Non-pigmented ciliary epithelial cell (primary cell): Measurements from ENCODE around the gene EP300.
"Not testable (repeated sequence)": the region's sequence is repeated elsewhere in the genome, so short reads cannot be mapped to it uniquely, and the experiment has no call there.

Experiments
- DNase-seq: peaks from one replicate; pipeline ENCODE4 v3.0.0-alpha.2; 2010; ENCODE audit warnings: low read depth

The EP300 gene

GRCh38 chr22:41085842-41086241, 6.5 kb upstream of the EP300 start:
- no peak for DNase-seq

GRCh38 chr22:41091132-41092022, 1.0 kb upstream of the EP300 start:
- peak; percentile 87 for DNase-seq

- no peak for DNase-seq
These were observed 537 bp downstream of the EP300 start for GRCh38 chr22:41092847-41093411.

DNA sequence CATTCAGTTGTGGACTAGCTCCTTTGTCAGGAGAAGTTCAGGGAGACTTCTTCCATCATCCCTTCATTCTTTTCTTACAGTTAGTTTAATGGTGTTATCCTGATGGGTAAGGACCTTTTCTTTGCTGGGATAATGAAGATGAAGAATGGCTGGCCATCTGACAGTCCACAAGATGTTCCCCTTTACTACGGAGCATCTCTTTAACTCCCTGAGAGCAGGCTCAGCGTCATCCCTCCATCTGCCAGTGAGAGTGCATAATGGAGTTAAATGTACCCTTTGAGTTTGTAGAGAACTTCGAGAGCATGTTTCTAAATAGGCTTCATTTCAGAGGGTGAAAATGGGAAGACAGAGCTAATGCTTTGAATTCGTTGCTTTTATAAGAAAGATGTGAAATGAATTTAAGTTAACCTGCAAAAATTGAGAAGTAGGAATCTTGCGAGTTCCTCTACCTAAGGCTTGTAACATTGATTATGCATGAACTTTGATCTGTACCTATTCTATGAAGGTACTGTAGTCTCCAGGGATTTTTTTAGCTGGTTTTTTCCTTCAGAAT, 1.7 kb downstream of the EP300 start:
- no peak for DNase-seq

GRCh38 chr22:41096391-41096790, 4.0 kb downstream of the EP300 start:
- no peak for DNase-seq

- no peak for DNase-seq
These were observed 4.4 kb downstream of the EP300 start for GRCh38 chr22:41096841-41097240.

DNA sequence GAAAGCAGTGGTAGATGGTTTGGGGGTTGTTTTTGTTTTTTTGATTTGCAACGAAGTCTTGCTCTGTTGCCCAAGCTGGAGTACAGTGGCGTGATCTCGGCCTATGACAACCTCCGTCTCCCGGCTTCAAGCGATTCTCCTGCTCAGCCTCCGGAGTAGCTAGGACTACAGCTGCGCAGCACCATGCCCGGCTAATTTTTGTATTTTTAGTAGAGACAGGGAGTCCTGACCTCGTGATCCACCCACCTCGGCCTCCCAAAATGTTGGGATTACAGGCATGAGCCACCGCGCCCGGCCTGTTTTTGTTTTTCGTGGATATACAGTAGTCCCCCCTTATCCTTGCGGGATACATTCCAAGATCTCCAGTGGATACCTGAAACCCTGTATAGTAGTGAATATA, 6.6 kb downstream of the EP300 start:
- no peak for DNase-seq

DNA sequence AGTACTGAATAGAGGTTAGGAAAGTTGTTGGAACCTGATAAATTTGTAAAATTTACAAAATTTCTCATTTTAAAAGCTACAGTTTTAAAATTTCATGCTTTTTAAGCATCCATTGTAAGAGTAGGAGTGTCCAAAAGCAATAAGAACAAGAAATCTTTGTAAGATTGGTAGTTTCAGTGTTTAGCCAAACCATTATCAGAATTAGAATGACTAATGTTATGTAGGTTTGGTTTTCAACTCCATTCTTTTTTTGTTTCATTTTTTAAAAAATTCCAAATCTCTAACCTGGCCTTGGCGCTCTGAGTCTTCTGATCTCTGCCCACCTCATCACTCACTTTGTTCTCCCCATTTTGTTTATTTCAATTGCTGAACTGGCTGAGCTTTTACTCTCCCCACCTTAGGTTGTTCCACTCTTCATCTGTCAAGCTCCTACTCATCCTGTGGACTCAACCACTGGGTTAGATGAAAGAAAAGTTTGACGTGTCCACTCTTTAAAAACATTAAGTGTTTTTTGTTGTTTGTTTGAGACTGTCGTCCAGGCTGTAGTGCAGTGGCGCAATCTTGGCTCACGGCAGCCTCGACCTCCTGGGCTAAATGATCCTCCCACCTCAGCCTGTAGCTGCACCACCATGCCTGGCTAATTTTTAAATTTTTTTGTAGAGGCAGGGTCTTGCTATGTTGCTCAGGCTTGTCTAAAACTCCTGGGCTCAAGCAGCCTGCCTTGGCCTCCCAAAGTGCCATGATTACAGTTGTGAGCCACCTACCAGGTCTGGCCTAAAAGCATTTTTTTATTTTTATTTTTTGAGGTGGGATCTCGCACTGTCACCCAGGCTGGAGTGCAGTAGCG, 14.0 kb downstream of the EP300 start:
- no peak for DNase-seq

DNA sequence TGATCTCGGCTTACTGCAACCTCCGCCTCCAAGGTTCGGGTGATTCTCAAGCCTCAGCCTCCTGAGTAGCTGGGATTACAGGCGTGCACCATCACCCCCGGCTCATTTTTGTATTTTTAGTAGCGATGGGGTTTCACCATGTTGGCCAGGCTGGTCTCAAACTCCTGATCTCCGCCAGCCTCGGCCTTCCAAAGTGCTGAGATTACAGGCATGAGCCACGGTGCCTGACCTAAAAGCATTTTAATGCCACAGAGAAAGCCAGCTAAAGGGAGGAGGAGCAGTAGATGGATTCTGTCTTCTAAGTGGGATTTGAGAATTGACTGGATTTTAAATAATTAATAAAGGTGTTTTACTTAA, 14.6 kb downstream of the EP300 start:
- not testable (repeated sequence) for DNase-seq

DNA sequence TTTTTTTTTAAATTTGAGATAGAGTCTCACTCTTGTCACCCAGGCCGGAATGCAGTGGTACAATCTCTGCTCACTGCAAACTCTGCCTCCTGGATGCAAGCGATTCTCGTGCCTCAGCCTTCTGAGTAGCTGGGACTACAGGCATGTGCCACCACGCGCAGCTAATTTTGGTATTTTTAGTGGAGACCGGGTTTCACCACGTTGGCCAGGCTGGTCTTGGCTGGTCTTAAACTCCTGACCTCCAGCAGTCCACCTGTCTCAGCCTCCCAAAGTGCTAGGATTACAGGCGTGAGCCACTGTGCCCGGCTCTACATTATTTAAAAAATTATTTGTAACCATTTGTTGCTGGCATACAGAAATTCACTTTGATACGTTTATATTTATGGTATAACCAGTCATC, 18.6 kb downstream of the EP300 start:
- no peak for DNase-seq

- DNase-seq, result no peak
These were observed 23.9 kb downstream of the EP300 start for GRCh38 chr22:41116342-41116741.

DNA sequence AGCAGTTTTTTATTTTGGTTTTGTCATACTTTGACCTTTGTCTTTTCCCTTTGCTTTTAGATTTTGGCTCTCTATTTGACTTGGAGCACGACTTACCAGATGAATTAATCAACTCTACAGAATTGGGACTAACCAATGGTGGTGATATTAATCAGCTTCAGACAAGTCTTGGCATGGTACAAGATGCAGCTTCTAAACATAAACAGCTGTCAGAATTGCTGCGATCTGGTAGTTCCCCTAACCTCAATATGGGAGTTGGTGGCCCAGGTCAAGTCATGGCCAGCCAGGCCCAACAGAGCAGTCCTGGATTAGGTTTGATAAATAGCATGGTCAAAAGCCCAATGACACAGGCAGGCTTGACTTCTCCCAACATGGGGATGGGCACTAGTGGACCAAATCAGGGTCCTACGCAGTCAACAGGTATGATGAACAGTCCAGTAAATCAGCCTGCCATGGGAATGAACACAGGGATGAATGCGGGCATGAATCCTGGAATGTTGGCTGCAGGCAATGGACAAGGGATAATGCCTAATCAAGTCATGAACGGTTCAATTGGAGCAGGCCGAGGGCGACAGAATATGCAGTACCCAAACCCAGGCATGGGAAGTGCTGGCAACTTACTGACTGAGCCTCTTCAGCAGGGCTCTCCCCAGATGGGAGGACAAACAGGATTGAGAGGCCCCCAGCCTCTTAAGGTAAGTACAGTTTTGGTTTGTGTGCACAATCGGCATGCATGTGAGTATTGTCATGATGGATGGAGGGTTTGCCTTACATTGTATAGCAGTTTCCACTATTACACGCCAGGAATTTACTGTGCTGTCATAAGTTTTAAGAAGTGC, 25.0 kb downstream of the EP300 start:
- DNase-seq, result no peak

GRCh38 chr22:41123151-41123550, 30.8 kb downstream of the EP300 start:
- DNase-seq, result peak; percentile 9

GRCh38 chr22:41124086-41124485, 31.7 kb downstream of the EP300 start:
- no peak for DNase-seq

GRCh38 chr22:41127451-41127850, 35.1 kb downstream of the EP300 start:
- DNase-seq, result no peak

- no peak for DNase-seq
These were observed 36.2 kb downstream of the EP300 start for GRCh38 chr22:41128606-41129005.

GRCh38 chr22:41132550-41132949, 40.2 kb downstream of the EP300 start:
- DNase-seq, result no peak

DNA sequence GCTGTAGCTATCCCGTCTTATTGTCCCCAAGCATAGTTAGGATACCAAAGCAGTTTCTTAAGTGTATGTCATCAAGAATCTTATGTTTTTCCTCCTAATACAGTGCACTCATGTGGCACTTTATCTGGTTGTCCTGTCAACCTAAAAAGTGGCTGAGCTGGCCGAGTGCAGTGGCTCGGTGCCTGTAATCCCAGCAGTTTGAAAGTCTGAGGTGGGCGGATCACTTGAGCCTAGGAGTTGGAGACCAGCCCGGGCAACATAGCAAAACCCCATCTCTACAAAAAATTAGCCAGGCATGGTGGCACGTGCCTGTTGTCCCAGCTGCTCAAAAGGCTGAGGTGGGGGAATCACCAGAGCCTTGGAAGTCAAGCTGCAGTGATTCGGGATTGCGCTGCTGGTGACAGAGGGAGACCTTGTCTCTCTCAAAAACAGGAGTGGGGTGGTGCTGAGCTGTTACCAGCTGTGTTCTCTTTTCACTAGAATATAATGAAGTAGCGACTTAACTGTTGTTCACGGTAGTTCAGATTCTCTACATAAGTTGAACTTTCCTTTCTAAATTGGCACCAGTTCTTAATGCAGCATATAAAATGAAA, 48.1 kb downstream of the EP300 start:
- no peak for DNase-seq

- not testable (repeated sequence) for DNase-seq
These were observed 53.5 kb downstream of the EP300 start for GRCh38 chr22:41145921-41146320.

GRCh38 chr22:41146573-41146972, 54.2 kb downstream of the EP300 start:
- no peak for DNase-seq

- no peak for DNase-seq
These were observed 55.3 kb downstream of the EP300 start for GRCh38 chr22:41147722-41148121.
